ENCODE data around the gene METTL14.

The METTL14 gene

GRCh38 chr4:118718511-118719170 is 33.4 kb downstream of the METTL14 start:
- DNase-seq (ENCODE audit: low spot score) = no peak
- Mint-ChIP-seq H3K4me1 (ENCODE audit: low read depth) (peaks cover 3% of the 10 kb centered on the region), H3K9me3 (no peaks in the 10 kb centered on the region), H3K27ac (no peak overlapping the region), H3K27me3 (ENCODE audit: low read depth) (no peaks in the 10 kb centered on the region), H3K36me3 (ENCODE audit: low read depth) (peaks cover 16% of the 10 kb centered on the region), H3K4me3 (no peak overlapping the region)

- H3K27me3 Mint-ChIP-seq (ENCODE audit: low read depth) = no peaks in the 10 kb centered on the region
- H3K36me3 Mint-ChIP-seq (ENCODE audit: low read depth) = peaks cover 26% of the 10 kb centered on the region
Observed at GRCh38 chr4:118721752-118722151, 36.6 kb downstream of the METTL14 start.

GRCh38 chr4:118723369-118723768 is 38.2 kb downstream of the METTL14 start:
- H3K36me3 Mint-ChIP-seq (ENCODE audit: low read depth) = peaks cover 32% of the 10 kb centered on the region

More at GRCh38 chr4:118721752-118722151, 36.6 kb downstream of the METTL14 start:
- peaks cover 3% of the 10 kb centered on the region for H3K4me1 Mint-ChIP-seq (ENCODE audit: low read depth)
- no peak overlapping the region for H3K27ac Mint-ChIP-seq
- DNase-seq (ENCODE audit: low spot score) = no peak
- H3K9me3 Mint-ChIP-seq = no peaks in the 10 kb centered on the region
- H3K4me3 Mint-ChIP-seq = no peak overlapping the region

DNA sequence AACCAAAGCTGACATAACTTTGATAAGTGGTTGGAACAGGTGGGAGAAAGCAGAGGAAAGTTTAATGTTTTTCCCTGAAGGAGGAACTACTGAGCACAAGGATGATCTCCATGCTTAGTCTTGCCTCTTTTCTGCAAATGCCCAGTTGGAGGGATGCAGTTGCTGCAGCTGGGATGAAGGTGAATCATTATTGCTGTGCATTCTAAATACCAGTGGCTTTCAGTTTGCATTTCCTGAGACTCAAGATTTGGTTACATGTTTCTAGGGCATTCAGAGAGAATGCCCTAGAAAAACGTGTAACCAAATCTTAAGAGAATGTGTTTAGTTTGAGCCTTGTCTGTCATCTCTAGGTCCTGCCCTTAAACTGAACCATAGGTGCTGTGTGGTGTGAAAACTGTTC is 42.2 kb downstream of the METTL14 start:
- no peaks in the 10 kb centered on the region for H3K9me3 Mint-ChIP-seq
- DNase-seq (ENCODE audit: low spot score) = no peak
- H3K36me3 Mint-ChIP-seq (ENCODE audit: low read depth) = peaks cover 47% of the 10 kb centered on the region
- no peak overlapping the region for H3K27ac Mint-ChIP-seq
- no peaks in the 10 kb centered on the region for H3K27me3 Mint-ChIP-seq (ENCODE audit: low read depth)
- no peak overlapping the region for H3K4me3 Mint-ChIP-seq
- H3K4me1 Mint-ChIP-seq (ENCODE audit: low read depth) = peaks cover 12% of the 10 kb centered on the region

More at GRCh38 chr4:118723369-118723768, 38.2 kb downstream of the METTL14 start:
- no peak overlapping the region for H3K27ac Mint-ChIP-seq
- no peak for DNase-seq (ENCODE audit: low spot score)
- no peaks in the 10 kb centered on the region for H3K27me3 Mint-ChIP-seq (ENCODE audit: low read depth)
- peaks cover 3% of the 10 kb centered on the region for H3K4me1 Mint-ChIP-seq (ENCODE audit: low read depth)
- H3K4me3 Mint-ChIP-seq = no peak overlapping the region
- no peaks in the 10 kb centered on the region for H3K9me3 Mint-ChIP-seq

DNA sequence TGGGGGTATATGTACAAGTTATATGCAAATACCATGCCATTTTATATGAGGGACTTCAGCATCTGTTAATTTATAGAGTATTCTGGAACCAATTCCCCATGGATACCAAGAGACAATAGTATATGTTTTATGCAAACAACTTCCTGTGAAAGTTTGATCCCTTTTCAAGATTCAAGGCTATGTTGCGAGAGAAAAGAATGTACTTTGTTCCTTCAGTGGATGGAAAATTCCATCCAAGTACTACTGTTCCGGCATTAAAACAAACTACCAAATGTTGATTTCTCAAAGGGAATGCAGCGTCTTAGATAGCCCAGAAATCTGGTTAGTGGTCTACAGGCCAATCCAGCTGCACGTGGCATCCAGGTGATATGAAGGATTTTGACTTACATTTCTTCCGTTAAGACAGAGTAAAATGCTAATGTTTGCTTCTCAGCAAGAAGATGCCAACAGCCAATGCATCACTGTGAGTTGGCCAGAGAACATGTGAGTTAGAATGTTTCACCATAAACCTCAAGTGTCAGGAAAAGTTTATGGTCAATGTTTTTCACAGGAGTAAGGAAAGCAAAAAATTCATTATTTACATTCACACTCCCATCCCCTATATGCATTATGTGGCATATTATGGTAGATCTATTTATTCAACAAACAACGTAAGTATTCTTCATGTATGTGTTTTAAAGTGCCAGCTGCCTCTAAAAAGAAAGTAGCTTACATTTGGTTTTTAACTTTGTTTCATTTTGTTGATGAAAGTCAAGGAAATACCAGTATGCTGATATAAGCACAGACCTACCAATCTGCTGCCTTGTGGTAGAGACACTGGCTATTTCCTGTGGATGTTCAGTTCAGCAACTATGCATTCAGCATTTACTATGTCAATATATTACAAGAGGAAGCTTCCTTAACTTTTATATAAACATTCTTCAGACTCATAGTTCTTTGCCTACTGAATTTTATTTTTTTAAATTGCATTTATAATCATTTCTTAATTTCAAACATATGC is 44.4 kb downstream of the METTL14 start:
- peak overlapping the region; percentile 59 for H3K27ac Mint-ChIP-seq
- peak overlapping the region; percentile 30 for H3K4me3 Mint-ChIP-seq
- DNase-seq (ENCODE audit: low spot score) = no peak
- H3K4me1 Mint-ChIP-seq (ENCODE audit: low read depth) = peaks cover 12% of the 10 kb centered on the region
- H3K36me3 Mint-ChIP-seq (ENCODE audit: low read depth) = peaks cover 52% of the 10 kb centered on the region
- no peaks in the 10 kb centered on the region for H3K9me3 Mint-ChIP-seq
- H3K27me3 Mint-ChIP-seq (ENCODE audit: low read depth) = no peaks in the 10 kb centered on the region

GRCh38 chr4:118730683-118731082 is 45.5 kb downstream of the METTL14 start:
- Mint-ChIP-seq H3K36me3 (ENCODE audit: low read depth) (peaks cover 50% of the 10 kb centered on the region), H3K27me3 (ENCODE audit: low read depth) (no peaks in the 10 kb centered on the region), H3K27ac (peak overlapping the region; percentile 23), H3K4me3 (no peak overlapping the region), H3K9me3 (no peaks in the 10 kb centered on the region), H3K4me1 (ENCODE audit: low read depth) (peaks cover 12% of the 10 kb centered on the region)
- no peak for DNase-seq (ENCODE audit: low spot score)

- Mint-ChIP-seq H3K27ac (no peak overlapping the region), H3K9me3 (no peaks in the 10 kb centered on the region), H3K4me1 (ENCODE audit: low read depth) (peaks cover 12% of the 10 kb centered on the region), H3K27me3 (ENCODE audit: low read depth) (no peaks in the 10 kb centered on the region), H3K36me3 (ENCODE audit: low read depth) (peaks cover 48% of the 10 kb centered on the region), H3K4me3 (no peak overlapping the region)
- DNase-seq (ENCODE audit: low spot score) = no peak
Observed at GRCh38 chr4:118732591-118733330, 47.6 kb downstream of the METTL14 start.

- no peaks in the 10 kb centered on the region for H3K9me3 Mint-ChIP-seq
- H3K27ac Mint-ChIP-seq = no peak overlapping the region
- no peak overlapping the region for H3K4me3 Mint-ChIP-seq
- H3K36me3 Mint-ChIP-seq (ENCODE audit: low read depth) = peaks cover 50% of the 10 kb centered on the region
- no peaks in the 10 kb centered on the region for H3K27me3 Mint-ChIP-seq (ENCODE audit: low read depth)
- DNase-seq (ENCODE audit: low spot score) = no peak
- peaks cover 9% of the 10 kb centered on the region for H3K4me1 Mint-ChIP-seq (ENCODE audit: low read depth)
Observed at GRCh38 chr4:118734491-118735205, 49.5 kb downstream of the METTL14 start.

- Mint-ChIP-seq H3K4me1 (ENCODE audit: low read depth) (no peaks in the 10 kb centered on the region), H3K27me3 (ENCODE audit: low read depth) (no peaks in the 10 kb centered on the region), H3K36me3 (ENCODE audit: low read depth) (peaks cover 45% of the 10 kb centered on the region), H3K27ac (no peak overlapping the region), H3K4me3 (no peak overlapping the region), H3K9me3 (no peaks in the 10 kb centered on the region)
- no peak for DNase-seq (ENCODE audit: low spot score)
Observed at GRCh38 chr4:118736900-118737299, 51.7 kb downstream of the METTL14 start.

- no peaks in the 10 kb centered on the region for H3K9me3 Mint-ChIP-seq
- H3K4me1 Mint-ChIP-seq (ENCODE audit: low read depth) = no peaks in the 10 kb centered on the region
- H3K36me3 Mint-ChIP-seq (ENCODE audit: low read depth) = peaks cover 42% of the 10 kb centered on the region
- H3K27me3 Mint-ChIP-seq (ENCODE audit: low read depth) = no peaks in the 10 kb centered on the region
- no peak overlapping the region for H3K4me3 Mint-ChIP-seq
- DNase-seq (ENCODE audit: low spot score) = no peak
- H3K27ac Mint-ChIP-seq = no peak overlapping the region
Observed at GRCh38 chr4:118738090-118738489, 52.9 kb downstream of the METTL14 start.

- no peak for DNase-seq (ENCODE audit: low spot score)
Observed at GRCh38 chr4:118739022-118739713, 54.0 kb downstream of the METTL14 start.

GRCh38 chr4:118740869-118741268 is 55.7 kb downstream of the METTL14 start:
- no peak overlapping the region for H3K27ac Mint-ChIP-seq
- H3K4me1 Mint-ChIP-seq (ENCODE audit: low read depth) = no peaks in the 10 kb centered on the region
- DNase-seq (ENCODE audit: low spot score) = no peak
- no peaks in the 10 kb centered on the region for H3K27me3 Mint-ChIP-seq (ENCODE audit: low read depth)
- H3K9me3 Mint-ChIP-seq = no peaks in the 10 kb centered on the region
- peaks cover 50% of the 10 kb centered on the region for H3K36me3 Mint-ChIP-seq (ENCODE audit: low read depth)
- no peak overlapping the region for H3K4me3 Mint-ChIP-seq

More at GRCh38 chr4:118739022-118739713, 54.0 kb downstream of the METTL14 start:
- Mint-ChIP-seq H3K4me1 (ENCODE audit: low read depth) (no peaks in the 10 kb centered on the region), H3K36me3 (ENCODE audit: low read depth) (peaks cover 48% of the 10 kb centered on the region), H3K27ac (no peak overlapping the region), H3K9me3 (no peaks in the 10 kb centered on the region), H3K27me3 (ENCODE audit: low read depth) (no peaks in the 10 kb centered on the region), H3K4me3 (no peak overlapping the region)

Data from T-helper 2 cell treated with Interferon-gamma antibody and Interleukin-4, amounts not matched to agents 5 μg/mL and 100 μg/mL, for 36 hours (primary cell).